Activated gamma-delta T cell (primary cell): ENCODE results near the gene MCRS1.

Experiments used
- DNase-seq: peaks from one replicate; lab custom pipeline; 2025; lab: John Stamatoyannopoulos, UW

MCRS1 gene

DNA sequence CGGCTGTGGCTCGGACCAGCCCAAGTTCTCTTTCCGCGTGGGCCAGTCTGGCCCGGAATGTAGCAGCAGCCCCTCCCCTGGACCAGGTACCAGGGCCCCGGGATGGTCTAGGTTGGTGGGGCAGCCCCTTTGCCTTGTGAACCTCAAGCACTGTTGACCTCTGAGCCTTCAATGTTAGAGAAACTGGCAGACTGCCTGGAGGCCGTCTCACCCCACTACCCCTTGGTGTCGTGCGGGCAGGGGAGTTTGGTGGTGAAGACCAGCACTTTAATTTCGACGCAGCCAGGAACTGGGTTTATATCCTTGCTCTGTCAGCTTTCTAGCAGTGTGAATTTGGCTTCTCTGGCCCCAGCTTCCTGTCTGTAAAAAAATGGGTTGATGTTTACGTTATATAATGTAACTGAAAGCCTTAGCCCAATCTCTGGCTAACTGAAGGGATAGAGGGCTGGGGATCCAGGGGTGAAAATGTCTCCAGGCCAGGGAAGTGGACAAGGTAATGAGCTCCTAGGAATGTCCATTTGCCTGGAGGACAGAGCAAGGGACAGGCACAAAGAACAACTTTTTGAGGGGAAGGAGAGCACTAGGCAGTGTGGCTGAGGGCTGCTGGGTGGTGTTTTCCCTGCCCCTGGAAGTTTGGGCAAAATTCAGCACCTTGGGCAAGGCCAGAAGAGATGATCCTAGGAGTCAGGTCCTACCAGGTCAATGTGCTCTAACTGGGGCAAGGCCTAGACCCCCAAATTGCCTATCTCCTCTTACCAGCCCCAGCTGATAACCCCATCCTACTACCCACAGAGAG lies 11.4 kb downstream of the MCRS1 start:
- no peak for DNase-seq

DNA sequence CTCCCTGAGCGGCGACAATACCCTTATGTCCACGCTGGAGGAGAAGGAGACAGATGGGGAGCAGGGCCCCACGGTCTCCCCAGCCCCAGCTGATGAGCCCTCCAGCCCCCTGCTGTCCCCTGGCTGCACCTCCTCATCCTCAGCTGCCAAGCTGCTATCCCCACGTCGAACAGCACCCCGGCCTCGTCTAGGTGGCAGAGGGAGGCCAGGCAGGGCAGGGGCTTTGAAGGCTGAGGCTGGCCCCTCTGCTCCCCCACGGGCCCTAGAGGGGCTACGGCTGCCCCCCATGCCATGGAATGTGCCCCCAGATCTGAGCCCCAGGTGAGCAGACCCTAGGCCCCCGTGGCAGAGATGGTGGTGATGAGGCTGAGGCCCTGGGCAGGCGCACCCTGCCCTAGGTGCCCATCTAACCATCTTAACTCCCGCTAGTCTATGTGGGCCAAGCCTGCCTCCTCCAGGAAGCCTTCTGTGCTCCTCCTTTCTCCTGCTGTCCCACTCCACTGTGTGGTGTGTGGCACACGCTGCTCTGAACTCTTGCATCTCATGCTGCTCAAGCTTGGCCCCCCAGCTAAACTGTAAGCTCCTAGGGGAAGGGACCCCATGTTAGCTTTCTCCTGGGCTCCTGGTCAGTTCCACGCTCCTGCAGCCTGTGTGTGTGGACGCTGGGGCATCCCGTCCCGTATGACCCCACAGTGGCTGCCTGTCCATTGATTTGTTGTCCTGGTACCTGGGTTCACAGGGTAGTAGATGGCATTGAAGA lies 12.1 kb downstream of the MCRS1 start:
- no peak for DNase-seq

- DNase-seq: no peak
These were observed 13.7 kb downstream of the MCRS1 start for GRCh38 chr12:49554266-49554665.

DNA sequence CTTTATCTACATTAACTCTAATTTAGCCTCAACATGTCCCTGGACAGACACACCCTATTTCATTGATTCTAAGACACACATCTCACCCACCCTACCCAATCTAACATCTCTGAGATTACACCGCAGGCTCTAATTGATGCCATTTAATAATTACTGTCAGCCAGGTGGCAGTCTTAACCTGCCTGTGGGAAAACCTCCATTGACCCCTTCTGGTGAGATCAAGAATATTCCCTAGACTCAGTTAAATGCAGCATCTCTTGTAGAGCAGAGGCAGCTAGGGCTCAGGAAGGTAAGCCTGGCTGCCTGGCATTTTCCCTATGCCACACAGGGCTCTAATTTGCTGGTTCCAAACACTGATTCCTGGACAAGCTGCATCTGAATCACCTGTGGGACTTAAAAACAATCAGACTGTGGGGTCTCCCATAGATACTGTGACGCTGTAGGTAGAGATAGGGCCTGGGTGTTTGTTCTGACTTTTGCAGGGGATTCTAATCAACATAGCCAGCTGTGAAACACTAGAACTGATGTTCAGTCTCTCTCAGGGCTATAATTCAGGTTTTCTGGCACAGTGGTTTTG lies 14.3 kb downstream of the MCRS1 start:
- DNase-seq: no peak

DNA sequence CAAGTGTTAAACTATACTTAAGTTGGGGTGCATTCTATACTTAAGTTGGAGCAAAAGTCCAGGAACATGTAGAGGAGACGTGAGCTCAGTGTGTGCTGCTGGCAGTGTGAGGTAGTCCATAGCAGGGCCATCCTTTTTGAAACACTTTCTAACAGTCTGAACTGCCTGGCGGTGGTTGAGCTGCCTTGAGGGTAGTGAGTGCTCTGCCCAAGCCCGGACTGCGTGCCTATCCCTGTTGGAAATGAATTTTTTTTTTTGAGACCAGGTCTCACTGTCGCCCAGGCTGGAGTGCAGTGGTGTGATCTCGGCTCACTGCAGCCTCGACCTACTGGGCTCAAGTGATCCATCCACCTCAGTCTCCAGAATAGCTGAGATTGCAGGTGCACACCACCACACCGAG lies 15.0 kb downstream of the MCRS1 start:
- DNase-seq: no peak

- DNase-seq: no peak
These were observed 15.5 kb downstream of the MCRS1 start for GRCh38 chr12:49552425-49552824.

DNA sequence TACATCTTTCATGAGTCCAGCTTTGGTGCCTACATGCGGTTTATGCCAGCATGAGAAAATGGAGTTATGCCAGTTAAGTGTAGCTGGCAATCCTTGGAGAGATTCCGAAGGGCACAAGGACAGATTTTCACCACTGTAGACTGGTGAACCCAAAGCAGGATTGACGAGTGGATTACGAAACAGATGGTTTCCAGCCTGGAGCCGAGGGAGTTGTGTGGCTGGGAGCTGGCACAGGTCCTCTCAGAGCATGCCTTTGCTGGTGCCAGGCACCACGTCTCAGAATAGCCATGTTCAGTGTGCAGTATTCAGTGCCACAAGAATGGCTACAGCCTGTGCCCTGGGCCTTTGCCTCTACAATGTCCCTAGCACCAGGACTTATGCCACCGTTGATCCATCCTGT lies 15.9 kb downstream of the MCRS1 start:
- no peak for DNase-seq

- no peak for DNase-seq
These were observed 17.2 kb downstream of the MCRS1 start for GRCh38 chr12:49550693-49551252.

GRCh38 chr12:49549735-49550692 lies 17.9 kb downstream of the MCRS1 start:
- no peak for DNase-seq

GRCh38 chr12:49548822-49549648 lies 18.9 kb downstream of the MCRS1 start:
- DNase-seq: no peak

- DNase-seq: no peak
These were observed 19.5 kb downstream of the MCRS1 start for GRCh38 chr12:49548481-49548821.

GRCh38 chr12:49547090-49547690 lies 20.8 kb downstream of the MCRS1 start:
- no peak for DNase-seq

DNA sequence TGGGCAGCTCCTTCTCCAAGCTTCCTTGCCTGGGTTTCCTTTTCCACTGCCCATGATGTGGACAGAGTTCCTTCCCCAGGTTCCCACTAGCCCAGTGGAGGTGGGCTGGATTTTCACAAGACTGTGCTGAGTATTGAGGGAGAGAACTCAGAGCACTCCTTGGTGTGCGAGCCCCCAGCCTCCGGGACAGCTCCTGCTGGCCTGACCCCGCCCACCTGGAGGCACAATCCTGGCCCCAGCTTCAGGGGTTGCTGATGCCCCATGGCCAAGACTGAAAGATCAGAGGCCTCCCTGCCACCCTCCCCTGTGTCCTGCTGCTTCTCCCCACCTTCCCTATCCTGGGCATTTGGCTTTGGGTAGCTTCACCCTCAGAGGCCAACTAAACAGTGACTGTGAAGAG lies 21.5 kb downstream of the MCRS1 start:
- DNase-seq: no peak

DNA sequence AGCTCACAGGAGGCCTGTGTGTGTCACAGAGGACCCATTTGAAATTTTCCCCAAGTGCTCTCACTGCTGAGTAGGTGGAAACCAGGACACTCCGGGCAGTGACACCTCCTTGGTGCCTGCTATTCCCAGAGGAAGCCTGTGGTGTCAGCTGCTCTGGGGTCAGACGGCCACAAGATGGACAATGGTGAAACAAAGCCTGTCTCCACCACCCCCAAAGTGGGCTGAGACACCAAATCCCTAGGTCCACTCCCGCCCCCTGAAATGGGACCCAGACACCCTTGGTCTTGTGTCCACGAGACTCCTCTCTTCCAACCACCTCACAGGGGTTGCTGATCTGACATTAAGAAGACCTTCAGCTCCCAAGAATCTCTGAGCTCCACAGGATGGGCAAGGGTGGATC lies 22.1 kb downstream of the MCRS1 start:
- DNase-seq: no peak

DNA sequence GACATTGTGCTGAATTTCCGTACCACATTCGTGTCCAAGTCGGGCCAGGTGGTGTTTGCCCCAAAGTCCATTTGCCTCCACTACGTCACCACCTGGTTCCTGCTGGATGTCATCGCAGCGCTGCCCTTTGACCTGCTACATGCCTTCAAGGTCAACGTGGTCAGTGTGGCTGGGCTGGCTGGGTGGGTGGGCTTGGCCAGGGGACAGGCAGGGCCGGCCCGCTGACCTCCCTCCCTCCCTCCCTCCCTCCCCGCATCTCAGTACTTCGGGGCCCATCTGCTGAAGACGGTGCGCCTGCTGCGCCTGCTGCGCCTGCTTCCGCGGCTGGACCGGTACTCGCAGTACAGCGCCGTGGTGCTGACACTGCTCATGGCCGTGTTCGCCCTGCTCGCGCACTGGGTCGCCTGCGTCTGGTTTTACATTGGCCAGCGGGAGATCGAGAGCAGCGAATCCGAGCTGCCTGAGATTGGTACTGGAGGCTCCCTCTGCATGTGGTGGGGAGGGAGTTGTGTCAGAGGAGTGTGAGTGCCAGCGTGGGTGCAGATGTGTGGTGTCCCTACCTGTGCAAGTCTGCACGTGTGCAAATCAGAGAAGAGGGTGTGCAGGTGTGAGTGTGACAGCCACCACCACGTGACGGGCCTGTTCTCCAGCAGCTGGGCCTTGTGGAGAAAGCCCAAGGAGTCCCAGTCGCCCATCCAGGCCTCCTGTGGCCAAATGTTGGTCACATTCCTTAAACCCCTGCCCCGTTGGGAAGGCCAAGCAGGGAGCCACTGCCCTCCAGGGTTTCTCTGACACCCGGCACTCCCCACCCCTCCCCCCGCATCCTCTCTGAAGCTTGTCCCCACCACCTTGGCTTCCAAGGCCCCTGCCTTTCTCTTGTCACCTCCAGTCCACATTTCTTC lies 23.8 kb downstream of the MCRS1 start:
- no peak for DNase-seq

GRCh38 chr12:49543221-49543913 lies 24.6 kb downstream of the MCRS1 start:
- no peak for DNase-seq

- no peak for DNase-seq
These were observed 25.3 kb downstream of the MCRS1 start for GRCh38 chr12:49542592-49543160.

DNA sequence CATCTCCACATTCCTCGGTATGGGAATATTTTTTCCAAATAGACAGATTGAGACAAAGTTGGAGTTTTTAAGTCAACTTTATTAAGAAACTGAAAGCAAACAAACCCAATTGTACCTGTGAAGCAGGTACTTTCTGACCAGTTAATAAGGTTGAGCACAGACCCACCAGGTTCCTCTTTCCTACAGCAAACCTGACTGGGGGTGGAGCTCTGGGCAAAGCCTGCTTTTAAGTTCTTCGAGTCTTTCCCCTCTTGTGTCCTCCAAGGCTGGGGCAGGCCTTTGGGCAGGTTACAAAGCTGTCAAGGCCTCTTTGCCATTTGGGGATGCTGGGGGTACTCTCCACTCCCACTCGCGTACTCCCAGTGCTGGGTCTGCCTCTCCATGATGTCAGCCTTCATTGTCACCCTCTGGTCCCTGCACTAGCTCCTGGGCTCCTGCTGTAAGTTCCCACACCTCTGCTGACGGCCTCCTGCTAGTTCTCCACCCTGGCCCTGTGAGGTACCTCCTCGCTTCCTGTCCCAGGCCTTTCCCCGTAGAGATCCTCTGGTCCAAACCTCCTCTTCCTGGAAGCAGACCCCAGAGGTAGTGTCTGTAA lies 25.9 kb downstream of the MCRS1 start:
- no peak for DNase-seq
